Kidney (tissue), 14 donors: ENCODE results near the gene PCNT. TPM values are rescaled to one million over a fixed set of nuclear protein-coding genes. Genes with fewer than 3 reads are reported as not detected.

Experiments
- DNase-seq, 5 donors: peaks; one replicate each; pipeline ENCODE4 v3.0.0-alpha.2; 2013 to 2020
- FAIRE-seq: peaks from 2 replicates; lab custom pipeline; 2012; peaks lifted over from hg19 to GRCh38; lab: Jason Lieb, UNC
- H3K27ac ChIP-seq, 2 donors: one replicate each; pipeline ENCODE4 v1.7.0; 2013; ENCODE audit warnings: low read depth in 2 of 2, low read length in 2 of 2, inconsistent platforms in 1 of 2
- H3K27me3 ChIP-seq: one replicate; pipeline ENCODE4 v1.7.1; 2013; ENCODE audit warnings: low read length, inconsistent platforms; ENCODE audit not compliant: control insufficient read depth, insufficient read depth
- H3K36me3 ChIP-seq, 3 donors: one replicate each; pipeline versions ENCODE4 v1.7.0 to v1.7.1; 2013; ENCODE audit warnings: low read length in 3 of 3, control low read depth in 1 of 3, inconsistent platforms in 1 of 3; ENCODE audit not compliant: insufficient read depth in 3 of 3, control insufficient read depth in 2 of 3
- H3K4me1 ChIP-seq, 3 donors: one replicate each; pipeline versions ENCODE4 v1.7.0 to v1.7.1; 2013; ENCODE audit warnings: low read length in 3 of 3, inconsistent platforms in 1 of 3, low read depth in 1 of 3; ENCODE audit not compliant: control insufficient read depth in 2 of 3, insufficient read depth in 2 of 3
- H3K4me3 ChIP-seq, 3 donors: one replicate each; pipeline versions ENCODE4 v1.7.0 to v1.8.1; 2013; ENCODE audit warnings: low read length in 3 of 3, control low read depth in 1 of 3, inconsistent platforms in 1 of 3
- H3K9ac ChIP-seq, 3 donors: one replicate each; pipeline versions ENCODE4 v1.7.0 to v1.7.1; 2013; ENCODE audit warnings: low read length in 3 of 3, control low read depth in 1 of 3, inconsistent platforms in 1 of 3
- H3K9me3 ChIP-seq, 3 donors: one replicate each; pipeline versions ENCODE4 v1.7.0 to v1.7.1; 2013; ENCODE audit warnings: low read length in 3 of 3, control low read depth in 1 of 3, inconsistent platforms in 1 of 3; ENCODE audit not compliant: control insufficient read depth in 2 of 3, insufficient read depth in 1 of 3
- intact Hi-C: fragments of 100-400 bp; cut with DNase I; formaldehyde crosslinking; loops from one replicate; pipeline ENCODE4 v1.11.1; 2022
- polyA plus RNA-seq: library from polyadenylated mRNA; stranded (reverse); fragments of 350-450 nt; fragmentation: Illumina TruSeq; extraction: RNeasy Lipid Tissue Mini Kit (QIAGEN cat#74804); gene quantifications from one replicate; pipeline ENCODE4 v1.2.3, GENCODE V29; 2014; ENCODE audit warnings: low read depth, low replicate concordance; ENCODE audit not compliant: insufficient read depth
- total RNA-seq: library from RNA; stranded (reverse); fragmentation: NEBNext Ultra II Directional; extraction: Animal tissue kit (Norgen Biotek cat#: 25700); gene quantifications from one replicate; pipeline ENCODE4 v1.2.1, GENCODE V29; 2021
- TF ChIP-seq, protein P1 (sequence below): IDR thresholded peaks from 3 replicates; pipeline ENCODE4 v1.5.1; 2012; ENCODE audit warnings: mild to moderate bottlenecking, moderate library complexity, borderline replicate concordance; ENCODE audit not compliant: insufficient read depth; ENCODE audit errors: extremely low read depth
- donor health status: control.
- donor health status: control.
- donor health status: control.
- donor health status: control.
- donor health status: control.
- donor health status: DM: yes; HTN: yes; CAD: no.
- donor health status: Normal renal cell carcinoma (clear cell type).

Gene PCNT
- total and polyA plus RNA-seq, 2 donors from 2014 or later = 4.2 to 26.1 TPM

DNA sequence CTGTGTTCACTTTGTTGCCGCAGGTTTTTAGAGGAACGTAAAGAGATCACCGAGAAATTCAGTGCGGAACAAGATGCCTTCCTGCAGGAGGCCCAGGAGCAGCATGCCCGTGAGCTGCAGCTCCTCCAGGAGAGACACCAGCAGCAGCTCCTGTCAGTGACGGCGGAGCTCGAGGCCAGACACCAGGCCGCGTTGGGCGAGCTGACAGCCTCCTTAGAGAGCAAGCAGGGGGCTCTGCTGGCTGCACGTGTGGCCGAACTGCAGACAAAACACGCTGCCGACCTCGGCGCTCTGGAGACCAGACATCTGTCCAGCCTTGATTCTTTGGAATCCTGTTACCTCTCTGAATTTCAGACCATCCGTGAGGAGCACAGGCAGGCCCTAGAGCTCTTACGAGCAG, 42.6 kb downstream of the PCNT start:
- H3K36me3 ChIP-seq = peaks cover 0 to 26% (median 15%) of the 10 kb centered on the region in 3 donors
- FAIRE-seq = no peak

DNA sequence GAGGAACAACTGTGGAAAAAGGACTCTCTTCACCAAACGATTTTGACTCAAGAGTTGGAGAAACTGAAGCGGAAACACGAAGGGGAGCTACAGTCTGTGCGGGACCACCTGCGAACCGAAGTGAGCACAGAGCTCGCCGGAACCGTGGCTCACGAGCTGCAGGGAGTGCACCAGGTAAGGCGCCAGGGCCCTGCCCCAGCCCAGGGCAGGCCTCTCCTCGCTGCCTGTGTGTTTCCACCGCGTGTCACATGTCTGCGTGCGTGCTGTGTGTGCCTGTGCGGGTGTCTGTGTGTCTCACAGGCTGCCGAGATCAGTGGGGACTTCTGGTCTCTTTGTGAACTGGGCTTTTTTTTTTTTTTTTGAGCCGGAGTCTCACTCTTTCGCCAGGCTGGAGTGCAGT, 43.0 kb downstream of the PCNT start:
- Histone ChIP-seq H3K36me3 (peaks cover 4 to 26% (median 19%) of the 10 kb centered on the region in 3 donors), H3K9me3 (no peaks in the 10 kb centered on the region), H3K4me3 (no peak overlapping the region), H3K4me1 (no peaks in the 10 kb centered on the region), H3K9ac (no peak overlapping the region), H3K27ac (no peak overlapping the region), H3K27me3 (no peaks in the 10 kb centered on the region)
- TF ChIP-seq, protein P1, sequence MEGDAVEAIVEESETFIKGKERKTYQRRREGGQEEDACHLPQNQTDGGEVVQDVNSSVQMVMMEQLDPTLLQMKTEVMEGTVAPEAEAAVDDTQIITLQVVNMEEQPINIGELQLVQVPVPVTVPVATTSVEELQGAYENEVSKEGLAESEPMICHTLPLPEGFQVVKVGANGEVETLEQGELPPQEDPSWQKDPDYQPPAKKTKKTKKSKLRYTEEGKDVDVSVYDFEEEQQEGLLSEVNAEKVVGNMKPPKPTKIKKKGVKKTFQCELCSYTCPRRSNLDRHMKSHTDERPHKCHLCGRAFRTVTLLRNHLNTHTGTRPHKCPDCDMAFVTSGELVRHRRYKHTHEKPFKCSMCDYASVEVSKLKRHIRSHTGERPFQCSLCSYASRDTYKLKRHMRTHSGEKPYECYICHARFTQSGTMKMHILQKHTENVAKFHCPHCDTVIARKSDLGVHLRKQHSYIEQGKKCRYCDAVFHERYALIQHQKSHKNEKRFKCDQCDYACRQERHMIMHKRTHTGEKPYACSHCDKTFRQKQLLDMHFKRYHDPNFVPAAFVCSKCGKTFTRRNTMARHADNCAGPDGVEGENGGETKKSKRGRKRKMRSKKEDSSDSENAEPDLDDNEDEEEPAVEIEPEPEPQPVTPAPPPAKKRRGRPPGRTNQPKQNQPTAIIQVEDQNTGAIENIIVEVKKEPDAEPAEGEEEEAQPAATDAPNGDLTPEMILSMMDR = no peak
- intact Hi-C loops = no loop called here
- FAIRE-seq (no peak), DNase-seq (no peak)

More for the DNA sequence above, 42.6 kb downstream of the PCNT start:
- Histone ChIP-seq H3K27me3 (no peaks in the 10 kb centered on the region), H3K9ac (no peak overlapping the region), H3K9me3 (no peaks in the 10 kb centered on the region), H3K4me3 (no peak overlapping the region), H3K27ac (no peak overlapping the region), H3K4me1 (no peaks in the 10 kb centered on the region)
- intact Hi-C loops = no loop called here
- TF ChIP-seq, protein P1 = no peak
- no peak for DNase-seq

DNA sequence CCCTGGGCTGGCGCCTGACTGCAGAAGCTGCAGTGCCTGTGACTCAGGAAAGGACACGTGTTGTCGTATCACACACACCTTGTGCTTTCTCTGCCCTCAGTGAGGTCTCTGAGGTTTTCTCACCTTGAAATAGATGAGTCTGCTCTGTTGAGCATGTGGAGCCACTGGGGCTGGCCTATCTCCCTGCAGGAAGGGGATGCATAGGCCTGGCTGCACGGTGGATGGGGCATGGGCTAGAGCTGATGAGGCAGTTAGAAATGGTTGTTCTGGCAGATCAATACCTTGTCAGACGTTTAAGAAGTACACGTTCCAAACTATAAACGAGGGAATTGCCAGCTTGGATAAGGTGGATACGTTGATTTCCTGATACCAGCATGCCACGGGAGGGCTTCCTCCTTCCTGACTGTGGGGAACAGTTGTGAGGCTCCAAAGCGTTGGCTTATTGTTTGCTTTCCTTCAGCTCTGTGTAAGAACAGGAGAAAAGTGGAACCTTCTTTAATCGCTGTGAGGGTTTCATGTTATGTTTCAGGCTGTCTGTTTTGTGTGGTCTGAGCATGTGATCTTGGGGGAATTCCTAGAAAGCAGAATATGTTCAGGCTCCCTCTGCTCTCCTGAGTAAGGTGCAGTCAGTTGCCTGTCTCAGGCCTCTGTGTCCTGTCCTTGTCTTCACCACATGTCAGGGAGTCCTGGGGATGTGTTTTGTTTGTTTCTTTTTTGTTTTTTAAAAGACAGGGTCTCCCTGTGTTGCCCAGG, 44.8 kb downstream of the PCNT start:
- H3K27ac ChIP-seq = no peak overlapping the region
- intact Hi-C loops = no loop called here
- TF ChIP-seq, protein P1 = no peak
- FAIRE-seq (no peak), DNase-seq (no peak)
- H3K4me1 ChIP-seq = no peaks in the 10 kb centered on the region
- H3K27me3 ChIP-seq = no peaks in the 10 kb centered on the region
- no peak overlapping the region for H3K9ac ChIP-seq
- H3K36me3 ChIP-seq = peaks cover 7 to 17% (median 16%) of the 10 kb centered on the region in 3 donors
- no peaks in the 10 kb centered on the region for H3K9me3 ChIP-seq
- H3K4me3 ChIP-seq = no peak overlapping the region
